Activated CD4-positive, alpha-beta T cell treated with anti-CD3 and anti-CD28 coated beads, Interleukin-2, amount 50 U/mL, for 1 hour (primary cell): ENCODE measurements around the gene DNM2.
"Not testable (repeated sequence)": the region's sequence is repeated elsewhere in the genome, so short reads cannot be mapped to it uniquely, and the experiment has no call there.

Experiments used
- DNase-seq: peaks from one replicate; pipeline ENCODE4 v3.0.0-alpha.2; 2020

DNM2 gene

GRCh38 chr19:10726268-10726667, 8.4 kb downstream of the DNM2 start:
- DNase-seq = no peak

- DNase-seq = no peak
Observed at GRCh38 chr19:10727685-10728201, 9.9 kb downstream of the DNM2 start.

- DNase-seq = no peak
Observed at GRCh38 chr19:10729411-10729810, 11.5 kb downstream of the DNM2 start.

GRCh38 chr19:10730932-10731331, 13.1 kb downstream of the DNM2 start:
- DNase-seq = no peak

GRCh38 chr19:10735741-10736140, 17.9 kb downstream of the DNM2 start:
- no peak for DNase-seq

- DNase-seq = no peak
Observed at GRCh38 chr19:10736189-10736588, 18.3 kb downstream of the DNM2 start.

- no peak for DNase-seq
Observed at GRCh38 chr19:10736916-10737551, 19.2 kb downstream of the DNM2 start.

GRCh38 chr19:10737722-10738121, 19.8 kb downstream of the DNM2 start:
- DNase-seq = no peak

GRCh38 chr19:10740798-10741197, 22.9 kb downstream of the DNM2 start:
- no peak for DNase-seq

GRCh38 chr19:10742476-10742875, 24.6 kb downstream of the DNM2 start:
- DNase-seq = no peak

- no peak for DNase-seq
Observed at GRCh38 chr19:10744253-10744798, 26.4 kb downstream of the DNM2 start.

GRCh38 chr19:10744801-10745293, 27.0 kb downstream of the DNM2 start:
- no peak for DNase-seq

- DNase-seq = not testable (repeated sequence)
Observed at GRCh38 chr19:10746437-10746836, 28.6 kb downstream of the DNM2 start.

- no peak for DNase-seq
Observed at GRCh38 chr19:10747271-10747670, 29.4 kb downstream of the DNM2 start.

- DNase-seq = no peak
Observed at GRCh38 chr19:10747674-10748073, 29.8 kb downstream of the DNM2 start.

- DNase-seq = no peak
Observed at GRCh38 chr19:10748195-10748926, 30.5 kb downstream of the DNM2 start.

GRCh38 chr19:10748927-10749434, 31.1 kb downstream of the DNM2 start:
- DNase-seq = no peak

- no peak for DNase-seq
Observed at GRCh38 chr19:10749435-10750384, 31.8 kb downstream of the DNM2 start.

- DNase-seq = no peak
Observed at GRCh38 chr19:10751109-10751953, 33.5 kb downstream of the DNM2 start.

- no peak for DNase-seq
Observed at GRCh38 chr19:10752237-10752912, 34.5 kb downstream of the DNM2 start.
